CD4-positive, alpha-beta T cell treated with Interleukin-17A for 4 hours (primary cell): ENCODE measurements around the gene TCF12.

Experiments
- DNase-seq: peaks from one replicate; pipeline ENCODE4 v3.0.0-alpha.2; 2020; ENCODE audit warnings: mixed read lengths

The TCF12 gene

GRCh38 chr15:57223345-57223744 lies 304.9 kb downstream of the TCF12 start:
- no peak for DNase-seq

- no peak for DNase-seq
These were observed 305.4 kb downstream of the TCF12 start for GRCh38 chr15:57223887-57224286.

DNA sequence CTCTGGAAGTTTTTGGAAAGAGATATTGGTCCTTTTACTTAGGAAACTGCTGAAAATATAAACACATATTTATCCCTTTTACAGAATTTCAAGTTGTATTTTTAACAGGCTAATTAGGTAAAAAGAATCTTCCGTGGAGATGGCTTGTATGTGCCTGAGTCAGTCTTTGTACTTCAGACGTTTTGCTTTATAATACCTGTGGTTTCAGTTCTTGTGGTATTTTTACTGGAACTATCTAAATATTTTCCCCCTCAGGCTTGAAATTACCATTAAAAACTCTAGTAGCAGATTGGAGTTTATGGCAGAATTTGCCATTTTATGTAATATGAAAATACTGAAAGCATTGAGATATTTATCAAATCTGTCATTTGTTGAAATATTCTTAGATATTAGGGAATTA lies 306.2 kb downstream of the TCF12 start:
- no peak for DNase-seq

DNA sequence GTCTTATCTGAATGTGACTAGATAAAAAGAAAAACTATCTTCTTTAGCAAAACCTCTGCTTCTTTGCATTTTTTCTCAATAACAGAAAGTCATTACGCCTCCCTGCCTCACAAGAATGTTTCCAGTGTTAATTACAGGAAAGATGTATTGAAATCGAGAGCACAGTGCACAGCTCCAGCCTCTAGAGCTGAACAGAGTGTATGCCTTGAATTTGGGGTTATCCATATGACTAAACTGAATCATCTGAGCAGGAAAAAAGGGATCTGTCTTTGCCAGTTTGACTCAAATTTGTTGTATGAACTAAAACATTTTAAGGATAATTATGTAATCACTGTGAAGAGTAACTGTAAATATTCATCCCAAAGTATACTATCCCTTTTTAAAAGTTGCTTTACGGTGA lies 308.7 kb downstream of the TCF12 start:
- DNase-seq = no peak

DNA sequence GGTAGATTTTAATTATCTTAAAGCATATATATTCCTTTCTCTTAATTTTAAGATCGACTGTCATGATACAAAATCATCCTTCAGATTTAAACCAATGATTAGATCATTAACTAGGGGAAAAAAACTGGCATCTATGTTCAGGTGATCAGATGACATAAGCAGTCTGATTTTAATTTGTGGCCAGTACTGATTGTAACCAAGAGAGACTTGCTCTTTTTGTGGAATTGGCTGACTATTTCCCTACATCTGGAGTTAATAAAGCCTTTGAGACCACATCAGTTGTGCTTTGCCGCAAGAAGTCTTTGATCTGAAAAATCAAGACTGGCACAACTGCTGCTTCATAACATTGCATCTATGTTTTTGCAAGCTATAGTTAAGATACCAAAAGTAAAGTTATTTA lies 309.5 kb downstream of the TCF12 start:
- no peak for DNase-seq

GRCh38 chr15:57228395-57228794 lies 310.0 kb downstream of the TCF12 start:
- no peak for DNase-seq

GRCh38 chr15:57229051-57229450 lies 310.6 kb downstream of the TCF12 start:
- DNase-seq = no peak

DNA sequence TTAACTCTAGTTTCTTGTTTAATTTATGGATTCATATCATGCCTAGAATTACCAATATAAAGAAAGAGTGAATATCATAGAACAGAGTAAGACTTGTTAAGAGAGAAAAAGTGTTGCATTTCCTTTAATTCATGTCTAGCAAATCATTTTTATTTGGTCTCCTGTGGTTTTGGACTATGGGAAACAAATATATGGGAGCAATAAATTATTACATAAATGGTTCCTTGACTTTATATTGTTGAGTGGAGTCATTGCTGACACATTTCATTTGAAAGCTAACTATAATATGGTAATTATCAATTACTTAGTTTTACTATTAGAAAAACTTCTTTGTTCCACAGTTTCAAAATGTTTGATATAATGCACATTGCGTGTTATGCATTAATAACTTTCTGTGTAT lies 313.1 kb downstream of the TCF12 start:
- DNase-seq = no peak

- no peak for DNase-seq
These were observed 315.7 kb downstream of the TCF12 start for GRCh38 chr15:57234156-57234555.

- no peak for DNase-seq
These were observed 316.7 kb downstream of the TCF12 start for GRCh38 chr15:57235186-57235585.

GRCh38 chr15:57235873-57236272 lies 317.4 kb downstream of the TCF12 start:
- DNase-seq = no peak

DNA sequence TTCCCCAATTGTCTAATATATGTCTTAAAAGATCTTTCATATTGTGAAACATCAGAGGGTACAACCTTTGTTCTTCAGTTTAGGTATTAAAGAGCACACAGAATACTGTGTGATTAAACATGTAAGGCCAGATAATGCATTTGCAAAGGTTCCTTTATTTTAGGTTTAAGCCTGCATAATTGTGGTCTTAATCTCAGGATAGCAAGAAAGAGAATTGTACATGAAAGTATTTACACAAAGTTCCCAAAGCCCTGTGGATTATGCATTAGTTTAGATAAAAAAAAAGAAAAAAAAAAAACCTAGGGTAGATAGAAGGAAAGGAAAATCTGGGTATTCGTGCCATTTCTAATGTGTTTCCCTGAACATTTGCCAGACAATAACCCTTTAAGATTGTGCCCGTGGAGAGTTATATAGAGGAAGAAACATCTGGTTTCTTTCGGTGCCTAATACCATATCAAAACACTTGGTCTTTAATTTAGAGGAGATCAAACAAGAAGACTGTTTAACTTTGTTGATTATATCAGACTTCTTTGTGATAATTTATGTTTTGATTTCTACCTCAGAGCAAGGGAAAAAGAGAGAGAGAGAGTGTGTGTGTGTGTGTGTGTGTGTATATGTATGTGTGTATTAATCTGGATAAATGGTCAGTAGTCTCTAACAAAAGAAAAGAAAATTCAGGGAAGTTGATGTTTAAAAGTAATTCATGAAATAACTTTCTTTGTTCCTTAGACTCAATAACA lies 318.3 kb downstream of the TCF12 start:
- DNase-seq = no peak

- DNase-seq = no peak
These were observed 318.8 kb downstream of the TCF12 start for GRCh38 chr15:57237301-57237642.

- no peak for DNase-seq
These were observed 319.2 kb downstream of the TCF12 start for GRCh38 chr15:57237676-57238075.

GRCh38 chr15:57245130-57245529 lies 326.7 kb downstream of the TCF12 start:
- no peak for DNase-seq

GRCh38 chr15:57245714-57246113 lies 327.3 kb downstream of the TCF12 start:
- no peak for DNase-seq

DNA sequence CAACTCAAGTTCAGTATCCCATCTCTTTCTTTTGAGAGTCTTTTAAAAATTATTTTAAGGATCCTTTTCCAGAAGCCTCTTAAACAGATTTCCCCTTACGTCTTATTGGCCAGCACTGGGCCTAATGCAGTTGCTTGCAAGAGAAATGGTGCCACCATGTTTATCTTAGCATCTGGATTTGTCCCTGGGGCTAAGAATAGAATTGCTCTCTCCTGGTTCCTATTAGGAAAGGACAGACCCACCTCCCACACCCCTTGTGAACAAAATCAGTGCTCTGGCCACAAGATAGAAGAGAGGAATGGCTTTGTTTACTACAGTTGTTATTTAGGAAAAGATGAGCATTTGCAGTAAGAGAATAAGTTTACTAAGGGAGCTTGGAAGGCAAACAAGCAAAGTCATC lies 329.6 kb downstream of the TCF12 start:
- no peak for DNase-seq

DNA sequence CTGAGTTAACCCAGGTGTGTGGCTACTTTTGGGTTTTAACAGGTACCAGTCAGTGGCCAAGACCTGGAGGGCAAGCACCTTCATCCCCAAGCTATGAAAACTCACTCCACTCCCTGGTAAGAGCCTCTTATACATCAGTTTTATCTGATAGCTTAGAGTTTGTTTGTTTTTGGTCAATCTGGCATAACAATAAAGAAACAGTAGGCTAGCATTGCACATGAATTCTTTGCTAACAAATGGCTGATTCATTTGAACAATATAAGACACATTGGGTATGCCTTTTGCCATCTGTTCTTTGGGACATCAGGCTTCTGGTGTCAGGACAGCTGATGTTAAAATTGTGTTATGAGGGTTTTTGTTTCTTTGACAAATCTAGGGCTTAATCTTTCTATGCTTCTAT lies 332.9 kb downstream of the TCF12 start:
- DNase-seq = no peak

DNA sequence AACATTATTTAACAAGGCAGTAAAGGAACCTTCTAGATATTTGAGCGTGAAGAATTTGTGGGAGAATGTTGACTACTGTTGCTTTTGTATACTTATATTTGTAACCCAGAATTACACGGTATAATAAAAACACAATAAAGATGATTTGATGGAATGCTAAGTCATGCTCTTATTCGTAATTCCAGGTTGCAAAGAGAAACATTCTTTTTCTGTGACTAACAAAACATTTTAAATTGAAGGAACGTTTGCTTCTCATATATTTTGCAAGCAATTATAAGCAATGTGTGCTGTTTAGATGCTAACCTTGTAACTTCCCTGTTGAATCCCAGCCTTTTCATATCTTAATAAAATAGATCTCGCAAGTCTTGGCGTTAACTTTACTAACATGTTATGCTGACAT lies 333.5 kb downstream of the TCF12 start:
- DNase-seq = no peak

DNA sequence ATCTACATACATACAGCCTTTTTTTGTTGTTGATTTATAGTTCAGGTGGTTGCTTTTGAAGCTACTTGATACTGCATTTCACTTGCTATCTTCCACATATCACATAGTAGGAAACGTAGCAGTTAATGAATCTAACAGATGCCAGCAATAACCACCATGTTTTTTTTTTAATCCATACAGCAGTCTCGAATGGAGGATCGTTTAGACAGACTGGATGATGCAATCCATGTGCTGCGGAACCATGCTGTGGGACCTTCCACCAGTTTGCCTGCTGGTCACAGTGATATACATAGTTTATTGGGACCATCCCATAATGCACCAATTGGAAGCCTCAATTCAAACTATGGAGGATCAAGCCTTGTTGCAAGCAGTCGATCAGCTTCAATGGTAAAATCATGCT lies 334.6 kb downstream of the TCF12 start:
- DNase-seq = no peak

DNA sequence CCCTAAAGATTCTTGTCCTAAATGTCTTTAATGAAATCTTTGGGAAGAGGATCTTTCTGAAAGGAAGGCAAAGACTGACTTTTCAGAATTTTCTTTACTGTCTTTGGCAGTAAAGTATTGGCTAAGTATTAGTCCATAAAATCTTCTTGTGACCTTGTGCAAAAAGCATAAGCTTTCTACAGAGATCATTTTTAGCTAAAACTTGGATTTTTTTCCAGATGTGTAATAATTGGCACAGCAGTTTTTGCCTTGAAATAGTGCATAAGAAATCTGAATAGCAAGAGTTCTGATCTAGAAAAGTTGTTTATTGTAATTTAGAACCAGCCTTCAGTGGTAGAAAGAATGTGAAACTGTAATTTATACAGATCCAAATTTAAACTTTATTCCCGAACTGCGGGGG lies 335.1 kb downstream of the TCF12 start:
- no peak for DNase-seq

DNA sequence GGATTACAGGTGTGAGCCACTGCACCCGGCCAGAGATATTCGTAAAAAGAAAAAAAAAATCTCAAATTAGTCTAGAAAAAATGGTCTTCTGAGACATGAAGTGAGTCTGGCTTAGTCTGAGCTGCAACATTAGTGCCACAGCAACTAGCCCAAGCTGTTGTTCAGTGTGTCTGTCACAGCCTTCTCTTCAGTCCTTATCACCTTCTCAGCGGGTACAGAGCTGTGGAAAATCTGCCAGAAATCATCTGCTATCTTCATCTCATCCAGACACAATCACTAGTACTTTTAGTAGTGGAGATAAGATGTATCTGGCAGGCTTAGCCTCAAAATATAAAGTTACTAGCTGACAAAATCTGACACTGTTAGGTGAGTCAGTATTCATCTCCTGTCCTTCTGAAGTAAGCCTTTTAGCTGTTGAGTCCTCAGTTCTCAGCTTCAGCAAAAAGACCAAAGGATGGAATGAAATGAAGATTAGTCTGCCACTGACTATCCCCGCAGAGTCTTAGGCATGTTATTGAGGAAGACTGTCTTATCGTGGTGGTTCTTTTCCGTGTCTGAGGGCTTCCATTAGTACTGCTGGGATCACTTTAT lies 337.4 kb downstream of the TCF12 start:
- DNase-seq = no peak

- DNase-seq = no peak
These were observed 338.5 kb downstream of the TCF12 start for GRCh38 chr15:57256939-57257338.

DNA sequence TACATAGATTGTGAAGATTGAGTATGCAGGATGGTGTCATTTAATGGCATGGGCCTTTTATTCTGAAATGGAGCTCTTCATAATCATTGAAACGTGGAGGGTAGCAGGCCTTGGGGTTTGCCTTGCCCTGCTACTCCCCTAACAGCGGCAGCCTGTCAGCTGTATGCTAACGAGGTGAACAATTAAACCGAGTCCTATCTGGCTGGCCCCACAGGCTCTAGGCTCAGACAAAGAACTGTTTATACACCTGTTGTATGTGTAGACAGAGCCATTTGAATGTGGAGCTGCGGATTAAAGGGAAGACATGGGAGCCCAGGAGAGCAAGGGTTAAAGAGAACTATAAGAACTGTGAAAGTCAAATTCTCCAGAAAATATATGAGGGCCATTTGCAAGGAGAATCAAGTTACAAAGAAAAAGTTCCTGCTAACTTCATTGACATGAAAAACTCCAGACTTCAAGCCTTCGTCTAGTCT lies 341.2 kb downstream of the TCF12 start:
- no peak for DNase-seq

- DNase-seq = no peak
These were observed 345.1 kb downstream of the TCF12 start for GRCh38 chr15:57263520-57263919.
